Hematopoietic multipotent progenitor cell treated with erythropoietin and hydrocortisone succinate and interleukin-3 and kit ligand, for 17 days (in vitro differentiated cells): ENCODE results near the gene METTL23.
"Not testable (repeated sequence)": the region's sequence is repeated elsewhere in the genome, so short reads cannot be mapped to it uniquely, and the experiment has no call there.

ENCODE experiments used
- DNase-seq: peaks from one replicate; pipeline ENCODE4 v3.0.0-alpha.2; 2015; ENCODE audit warnings: low spot score

Gene METTL23

GRCh38 chr17:76735586-76736348 is 9.1 kb downstream of the METTL23 start:
- DNase-seq = peak; percentile 56

- peak; percentile 87 for DNase-seq
Observed at GRCh38 chr17:76736349-76737081, 9.9 kb downstream of the METTL23 start.

DNA sequence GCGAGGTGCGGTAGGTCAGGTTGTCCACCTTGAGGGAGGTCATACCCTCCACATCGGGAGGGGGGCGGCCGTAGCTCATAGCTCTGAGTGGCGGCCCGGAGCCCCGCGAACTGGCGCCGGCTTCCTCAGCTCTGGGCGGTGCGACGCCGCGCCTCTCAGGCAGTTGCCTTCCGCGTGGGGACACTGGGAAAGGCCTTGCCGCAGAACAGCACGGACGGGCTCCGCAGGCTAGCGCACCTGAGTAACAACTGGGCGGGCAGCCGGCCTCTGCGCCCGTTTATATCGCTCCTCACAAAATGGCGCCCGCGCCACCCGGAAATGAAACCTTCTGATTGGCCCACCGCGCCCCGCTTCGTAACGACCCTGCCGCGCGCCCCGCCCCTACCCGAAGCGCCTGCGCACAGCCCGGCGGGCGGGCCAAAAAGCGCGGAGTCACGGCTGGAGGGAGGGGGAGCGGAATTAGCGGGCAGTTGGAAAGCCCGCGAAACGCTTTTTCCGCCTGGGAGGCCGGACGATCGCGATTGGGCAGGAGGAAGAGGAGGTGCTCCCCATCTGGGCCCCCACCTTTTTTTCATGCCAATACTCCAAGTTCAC is 10.5 kb downstream of the METTL23 start, which contains the start of gene SRSF2:
SRSF2 (minus strand) TSS at position 250 of the 594 bp plus-strand sequence; CDS start at position 79, 171 bp downstream.
- peak; percentile 99 for DNase-seq

DNA sequence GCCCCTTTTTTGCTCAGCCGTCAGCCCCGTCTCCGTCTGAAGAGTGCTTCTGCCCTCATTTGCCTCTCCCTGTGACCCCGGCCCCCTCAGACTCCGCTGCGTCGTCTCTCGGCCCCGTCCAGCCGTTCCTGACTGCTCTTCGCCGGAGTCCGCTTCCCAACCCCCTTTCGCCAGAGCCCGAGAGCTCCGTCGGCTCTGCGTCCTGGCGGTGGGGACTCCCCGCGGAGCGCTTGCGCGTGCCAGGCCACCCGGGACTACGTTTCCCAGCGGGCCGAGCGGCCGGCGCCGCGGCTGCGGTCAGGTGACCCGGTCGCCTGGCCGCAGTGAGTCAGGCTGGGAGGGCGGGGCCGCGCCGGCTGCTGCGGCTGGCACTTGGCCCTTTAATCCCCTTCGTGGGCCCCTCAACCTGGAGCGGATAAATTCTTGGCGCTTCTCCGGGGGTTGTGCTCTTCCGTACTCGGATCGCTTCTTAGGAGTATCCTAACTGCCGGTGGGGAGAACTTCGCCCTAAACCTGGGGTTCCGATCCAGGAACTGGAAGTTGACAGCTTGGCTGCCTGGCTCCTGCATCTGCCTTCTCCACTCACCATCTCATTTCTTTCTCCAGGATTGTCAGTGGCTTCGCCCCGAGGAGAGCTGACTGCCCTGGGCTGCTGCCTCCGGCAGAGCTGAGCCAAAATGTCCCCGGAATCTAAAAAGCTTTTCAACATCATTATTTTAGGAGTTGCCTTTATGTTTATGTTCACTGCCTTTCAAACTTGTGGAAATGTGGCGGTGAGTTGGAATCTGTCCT is 11.2 kb downstream of the METTL23 start, which contains the start of gene MFSD11:
MFSD11 (plus strand) TSS at position 444 of the 792 bp plus-strand sequence; CDS start at position 678, 234 bp downstream.
- DNase-seq = peak; percentile 95

- DNase-seq = no peak
Observed at GRCh38 chr17:76738468-76738850, 11.8 kb downstream of the METTL23 start.

GRCh38 chr17:76739568-76740115 is 13.0 kb downstream of the METTL23 start:
- not testable (repeated sequence) for DNase-seq

DNA sequence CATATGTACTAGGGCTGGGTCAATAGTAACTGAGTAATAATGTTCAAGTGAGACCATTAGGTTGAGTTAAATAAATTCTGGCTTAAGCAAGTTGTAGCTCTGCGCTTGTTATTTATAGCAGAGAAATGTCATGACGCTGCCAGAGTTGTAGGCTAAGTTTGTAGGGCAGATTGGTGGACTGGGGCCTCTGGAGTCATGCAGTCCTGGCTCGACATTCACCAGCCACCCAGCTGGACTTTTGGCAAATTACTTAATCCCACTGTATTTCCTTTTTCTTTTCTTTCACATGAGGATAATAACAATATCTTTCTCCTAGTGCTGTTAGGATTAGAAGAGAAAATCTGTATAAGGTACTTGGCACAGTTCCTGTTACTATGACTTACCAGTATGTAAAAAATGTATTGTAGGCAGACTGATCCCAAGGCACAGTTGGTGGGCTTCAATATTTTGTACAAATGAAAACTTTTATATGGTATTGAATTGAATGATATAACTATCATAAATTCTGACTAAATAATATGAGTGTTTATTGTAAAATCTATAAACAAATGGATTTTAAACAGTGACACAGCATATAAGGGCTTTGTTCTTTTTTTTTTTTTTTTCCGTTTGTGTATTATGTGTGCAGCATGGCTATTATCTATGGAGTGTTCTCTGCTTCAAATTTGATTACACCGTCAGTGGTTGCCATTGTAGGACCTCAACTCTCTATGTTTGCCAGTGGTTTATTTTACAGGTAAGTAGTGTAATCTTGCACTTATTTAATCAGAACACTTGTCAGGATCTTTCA is 13.9 kb downstream of the METTL23 start:
- DNase-seq = no peak

- DNase-seq = no peak
Observed at GRCh38 chr17:76742958-76743357, 16.3 kb downstream of the METTL23 start.

DNA sequence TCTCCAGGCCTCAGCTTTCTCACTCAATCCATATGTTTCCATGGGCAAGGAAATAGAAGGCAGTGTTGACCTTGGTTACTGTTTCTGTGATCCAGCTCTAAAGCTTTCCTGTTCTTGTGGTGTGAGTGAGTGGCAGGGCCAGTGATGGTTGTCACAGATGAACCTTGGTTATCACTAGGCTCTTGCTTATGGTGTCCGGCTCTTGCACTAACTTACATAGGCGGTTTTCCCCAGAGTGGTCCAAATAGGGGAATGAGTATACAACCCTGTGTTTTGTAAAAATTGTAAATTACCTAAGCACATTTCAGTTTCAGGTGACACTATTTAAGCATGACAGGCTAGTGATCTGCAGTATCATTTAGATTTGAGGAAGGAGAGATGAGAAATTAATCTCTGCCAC is 18.1 kb downstream of the METTL23 start:
- DNase-seq = no peak

DNA sequence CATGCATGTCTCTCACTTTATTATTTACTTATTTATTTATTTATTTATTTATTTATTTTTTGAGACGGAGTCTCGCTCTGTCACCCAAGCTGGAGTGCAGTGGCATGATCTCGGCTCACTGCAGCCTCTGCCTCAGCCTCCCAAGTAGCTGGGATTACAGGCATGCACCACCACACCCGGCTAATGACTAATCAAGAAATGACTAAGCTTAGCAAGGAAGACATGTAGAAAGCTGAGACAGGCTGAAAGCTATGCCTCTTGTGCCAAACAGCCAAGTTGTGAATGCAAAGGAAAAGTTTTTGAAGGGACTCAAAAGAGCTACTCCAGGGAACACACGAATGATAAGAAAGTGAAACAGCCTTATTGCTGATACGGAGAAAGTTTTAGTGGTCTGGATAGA is 19.1 kb downstream of the METTL23 start:
- peak; percentile 31 for DNase-seq

- no peak for DNase-seq
Observed at GRCh38 chr17:76747716-76748363, 21.2 kb downstream of the METTL23 start.

- DNase-seq = no peak
Observed at GRCh38 chr17:76748657-76749056, 22.0 kb downstream of the METTL23 start.

DNA sequence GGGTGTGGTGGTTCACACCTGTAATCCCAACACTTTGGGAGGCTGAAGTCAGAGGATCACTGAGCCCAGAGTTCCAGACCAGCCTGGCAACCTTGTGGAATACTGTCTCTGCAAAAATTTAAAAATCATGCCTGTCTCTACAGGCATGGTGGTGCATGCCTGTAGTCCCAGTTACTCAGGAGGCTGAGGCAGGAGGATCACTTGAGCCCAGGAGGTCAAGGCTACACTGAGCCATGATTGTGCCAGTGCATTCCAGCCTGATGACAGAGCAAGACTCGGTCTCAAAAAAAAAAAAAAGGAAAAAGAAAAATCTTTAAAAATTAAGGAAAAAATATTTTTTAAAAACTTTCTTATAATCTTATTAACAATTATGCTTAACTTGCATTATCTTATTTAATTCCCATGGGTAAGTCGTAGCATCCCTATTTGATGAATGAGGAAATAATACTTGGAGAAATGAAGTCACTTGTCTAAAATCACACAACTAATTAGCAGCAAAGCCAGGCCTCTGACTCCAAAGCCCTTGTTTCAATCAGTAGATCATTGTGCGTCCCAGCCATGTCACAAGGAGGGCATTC is 24.9 kb downstream of the METTL23 start:
- no peak for DNase-seq

- no peak for DNase-seq
Observed at GRCh38 chr17:76752006-76752405, 25.4 kb downstream of the METTL23 start.

- no peak for DNase-seq
Observed at GRCh38 chr17:76753061-76753961, 26.7 kb downstream of the METTL23 start.

- DNase-seq = no peak
Observed at GRCh38 chr17:76755285-76755684, 28.6 kb downstream of the METTL23 start.

- no peak for DNase-seq
Observed at GRCh38 chr17:76757256-76757655, 30.6 kb downstream of the METTL23 start.

- no peak for DNase-seq
Observed at GRCh38 chr17:76758570-76758969, 31.9 kb downstream of the METTL23 start.
